ENCODE data around the gene DDI1.

The DDI1 gene

DNA sequence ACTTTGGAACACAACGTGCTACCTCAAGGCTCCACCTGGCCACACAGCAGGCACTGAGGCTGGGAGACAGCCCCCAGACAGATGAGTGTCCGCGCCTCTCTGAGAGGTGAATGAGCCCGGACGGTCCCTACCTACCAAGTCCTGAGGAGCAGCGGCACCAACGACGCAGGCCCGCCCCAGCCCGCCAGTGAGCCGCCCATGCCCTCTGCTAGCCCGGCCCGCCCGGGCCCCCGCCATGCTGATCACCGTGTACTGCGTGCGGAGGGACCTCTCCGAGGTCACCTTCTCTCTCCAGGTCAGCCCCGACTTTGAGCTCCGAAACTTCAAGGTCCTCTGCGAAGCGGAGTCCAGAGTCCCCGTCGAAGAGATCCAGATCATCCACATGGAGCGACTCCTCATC, at the start of gene DDI1:
Gene DDI1, plus strand, starts transcription at position 53 of the 400 bp plus-strand sequence. Its CDS starts 183 bp downstream, at position 236.
- DNase-seq (ENCODE audit: low read depth): no peak

DNA sequence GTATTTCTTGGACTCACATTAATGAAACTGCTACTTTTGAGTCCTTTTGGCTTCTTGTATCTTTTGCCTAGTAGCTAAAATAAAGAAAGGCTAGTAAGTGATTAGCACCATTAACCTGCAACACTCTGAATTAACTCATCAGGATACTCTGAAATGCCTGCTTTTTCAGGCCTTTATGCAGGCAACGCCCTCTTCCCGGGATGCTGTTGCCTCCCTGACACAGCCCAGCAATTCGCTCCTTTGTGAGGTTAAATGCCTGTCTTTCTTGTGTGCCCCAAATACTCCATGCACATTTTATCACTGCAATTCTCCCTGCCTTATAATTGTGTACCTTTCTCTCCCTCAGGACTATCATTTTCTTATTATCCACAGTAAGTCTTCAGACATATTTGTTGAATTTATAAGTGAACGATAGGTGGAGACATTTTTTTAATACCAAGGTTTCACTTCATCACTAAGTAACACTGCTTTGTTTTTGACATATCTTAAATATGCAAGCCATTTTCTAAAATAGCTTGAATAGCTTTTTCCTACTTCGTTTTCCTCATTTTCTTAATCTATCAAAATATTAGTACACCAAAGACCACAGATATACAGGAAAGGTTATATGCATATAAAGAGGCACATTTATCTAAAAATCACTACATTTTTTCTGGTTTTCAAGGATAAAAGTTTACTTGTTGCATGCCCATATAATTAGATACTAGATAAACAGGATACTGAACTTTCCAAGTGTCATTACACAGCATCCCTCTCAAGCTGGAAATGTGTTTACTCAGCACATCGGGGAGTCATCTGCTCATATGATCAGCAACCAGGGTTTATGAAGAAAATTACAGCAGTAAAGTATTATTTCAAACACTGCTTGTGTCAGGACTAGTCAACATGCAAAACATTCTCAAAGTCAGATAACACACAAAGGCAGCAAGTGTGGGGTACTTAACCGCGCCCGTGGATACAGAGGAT, 48.5 kb upstream of the DDI1 start:
- DNase-seq (ENCODE audit: low read depth): no peak

DNA sequence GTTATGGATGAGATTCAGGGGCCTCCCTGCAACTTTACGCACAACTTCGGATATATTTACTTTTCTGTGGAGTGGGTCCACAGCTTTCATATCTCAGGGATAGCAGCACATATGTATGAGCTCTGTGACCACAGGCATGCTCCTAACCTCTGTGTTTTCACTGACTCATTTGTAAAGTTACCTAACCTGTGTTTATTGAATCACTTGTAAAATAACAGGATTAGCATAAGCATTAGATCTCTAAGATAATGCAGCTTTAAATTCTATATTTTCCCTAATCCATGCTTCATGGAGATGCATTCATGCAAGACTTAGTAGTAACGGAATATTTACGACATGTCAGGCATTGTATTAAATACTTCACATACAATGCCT, 47.9 kb upstream of the DDI1 start:
- no peak for DNase-seq (ENCODE audit: low read depth)

GRCh38 chr11:103993507-103993906, 42.9 kb upstream of the DDI1 start:
- DNase-seq (ENCODE audit: low read depth): no peak

GRCh38 chr11:103994094-103994493, 42.3 kb upstream of the DDI1 start:
- DNase-seq (ENCODE audit: low read depth): no peak

DNA sequence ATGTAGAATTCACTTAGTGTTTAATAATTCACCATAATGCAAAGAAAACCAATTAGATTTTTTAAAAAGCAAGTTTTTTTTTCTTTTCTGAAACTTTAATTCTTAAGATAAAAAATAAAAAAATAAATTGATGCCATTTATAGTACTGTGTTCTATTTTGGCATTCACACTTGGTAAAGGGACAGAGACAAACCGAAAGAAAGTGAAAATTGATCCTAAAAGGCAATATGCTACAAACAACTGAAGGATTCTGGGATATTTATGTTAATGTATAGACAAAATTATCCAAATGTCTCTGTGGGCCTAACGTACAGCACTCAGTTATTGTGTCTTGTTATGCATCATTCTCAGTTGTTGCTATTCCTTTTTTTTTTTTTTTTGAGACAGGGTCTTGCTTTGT, 41.9 kb upstream of the DDI1 start:
- DNase-seq (ENCODE audit: low read depth): no peak

- DNase-seq (ENCODE audit: low read depth): no peak
These were observed 40.5 kb upstream of the DDI1 start for GRCh38 chr11:103995896-103996295.

DNA sequence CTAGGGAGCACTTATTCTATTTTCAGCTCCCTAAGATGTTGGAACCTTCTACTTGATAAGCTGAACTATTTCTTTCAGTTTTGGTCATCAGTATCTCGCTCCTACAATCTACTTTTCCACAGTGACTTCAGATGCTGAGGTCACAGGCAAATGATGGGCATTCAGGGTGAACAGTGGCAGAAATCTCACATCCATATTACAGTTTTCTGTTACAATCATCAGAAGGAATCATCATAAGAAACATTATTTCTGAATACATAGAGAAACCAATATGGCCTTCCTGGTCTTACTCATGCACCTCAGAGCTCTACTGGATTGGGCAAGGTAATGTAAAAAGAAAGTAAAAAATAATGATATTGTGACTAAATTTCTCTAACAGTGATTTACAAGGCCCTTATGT, 39.4 kb upstream of the DDI1 start:
- no peak for DNase-seq (ENCODE audit: low read depth)

GRCh38 chr11:103998826-103999508, 37.5 kb upstream of the DDI1 start:
- no peak for DNase-seq (ENCODE audit: low read depth)

DNA sequence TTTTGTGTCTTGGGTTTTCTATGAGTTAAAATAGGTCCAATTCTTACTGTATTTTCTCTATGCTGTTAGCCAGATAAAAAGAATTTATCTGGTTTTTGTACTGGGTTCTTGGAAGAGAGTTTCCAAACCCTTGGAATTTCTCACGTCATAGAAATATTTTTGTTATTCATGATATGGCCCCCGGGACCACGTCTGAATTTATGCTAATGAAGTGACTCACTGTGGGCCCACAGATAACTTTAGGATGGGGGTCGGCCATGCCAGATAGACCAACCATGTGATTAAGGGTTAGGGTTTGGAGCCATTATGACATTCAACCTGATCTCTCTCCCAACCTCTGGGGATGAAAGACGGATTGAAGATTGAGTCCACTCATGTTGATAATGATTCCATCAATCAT, 35.6 kb upstream of the DDI1 start:
- DNase-seq (ENCODE audit: low read depth): no peak

GRCh38 chr11:104001561-104002056, 34.8 kb upstream of the DDI1 start:
- DNase-seq (ENCODE audit: low read depth): no peak

DNA sequence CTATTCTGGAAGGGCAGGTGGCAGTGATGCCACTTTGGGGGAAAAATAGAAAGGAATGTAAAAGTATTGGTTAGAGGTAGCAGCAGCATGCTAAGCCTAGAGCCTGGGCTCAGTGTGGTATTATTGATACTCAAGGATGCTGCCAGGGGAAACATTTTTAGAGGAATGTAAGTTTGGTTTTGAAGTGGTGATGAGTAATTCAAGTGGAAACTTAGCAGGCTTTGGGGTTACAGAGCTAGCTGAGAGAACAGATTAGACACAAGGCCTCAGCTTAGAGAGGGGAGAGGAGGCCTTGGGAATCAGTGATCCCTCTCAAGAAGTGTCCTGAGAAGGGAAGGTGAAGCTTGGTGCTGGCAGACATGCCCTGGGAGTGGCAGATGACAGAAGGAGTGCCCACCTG, 32.9 kb upstream of the DDI1 start:
- DNase-seq (ENCODE audit: low read depth): no peak

- no peak for DNase-seq (ENCODE audit: low read depth)
These were observed 31.1 kb upstream of the DDI1 start for GRCh38 chr11:104005234-104005855.

GRCh38 chr11:104009744-104010143, 26.7 kb upstream of the DDI1 start:
- no peak for DNase-seq (ENCODE audit: low read depth)

DNA sequence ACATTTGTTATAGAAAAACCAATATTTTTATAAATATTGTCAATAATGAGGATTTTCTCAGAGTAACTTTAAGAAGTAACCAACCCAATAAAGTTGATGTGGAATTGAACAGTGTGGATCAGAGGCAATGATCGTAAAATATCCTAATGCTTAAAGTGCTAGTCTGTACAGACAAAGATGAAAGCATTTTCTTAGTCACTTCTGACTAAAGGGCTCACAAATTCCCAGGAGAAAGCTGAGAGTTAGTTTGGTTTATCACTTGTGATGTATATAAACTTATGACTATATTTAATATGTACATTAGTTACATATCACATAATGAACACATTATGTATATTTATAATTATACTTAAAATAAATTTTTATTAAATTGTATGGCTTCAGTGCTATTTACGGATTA, 25.4 kb upstream of the DDI1 start:
- DNase-seq (ENCODE audit: low read depth): no peak

GRCh38 chr11:104015649-104016415, 20.6 kb upstream of the DDI1 start:
- DNase-seq (ENCODE audit: low read depth): no peak

DNA sequence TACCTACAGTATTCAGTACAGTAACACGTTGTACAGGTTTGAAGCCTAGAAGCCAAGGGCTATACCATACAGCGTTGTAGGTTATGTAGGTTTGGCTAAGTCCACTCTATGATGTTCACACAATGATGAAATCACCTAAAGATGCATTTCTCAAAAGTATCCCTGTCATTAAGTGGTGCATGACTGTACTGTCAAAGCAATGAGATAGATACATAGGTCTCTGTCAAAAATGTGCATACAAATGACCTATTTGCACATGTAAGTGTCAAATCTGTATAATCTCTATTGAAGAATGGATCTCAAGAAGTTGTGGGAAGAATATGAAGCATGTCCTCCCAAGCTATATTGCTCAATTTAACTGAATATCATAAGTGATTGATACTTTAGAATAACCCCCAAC, 11.9 kb upstream of the DDI1 start:
- DNase-seq (ENCODE audit: low read depth): no peak

GRCh38 chr11:104028476-104029263, 7.8 kb upstream of the DDI1 start:
- no peak for DNase-seq (ENCODE audit: low read depth)

GRCh38 chr11:104033134-104033533, 3.3 kb upstream of the DDI1 start:
- DNase-seq (ENCODE audit: low read depth): no peak

DNA sequence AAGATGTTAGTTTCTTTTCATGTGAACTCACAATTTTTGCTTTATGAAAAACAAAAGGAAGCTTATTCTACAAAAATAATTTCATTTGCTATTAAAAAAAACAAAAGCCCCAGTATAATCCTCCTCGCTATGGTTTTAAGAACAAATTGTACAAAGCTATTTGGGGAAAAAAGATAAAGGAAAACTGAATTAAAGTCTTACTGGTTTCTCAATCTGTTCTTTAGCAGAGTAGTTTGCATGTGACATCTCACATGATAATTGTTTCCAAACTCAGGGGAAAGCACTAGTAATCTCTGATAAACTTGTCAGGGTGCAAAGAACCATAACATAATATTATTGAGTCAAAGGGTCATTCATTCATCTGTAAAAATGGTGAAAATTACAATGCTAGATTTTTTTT, 2.9 kb upstream of the DDI1 start:
- DNase-seq (ENCODE audit: low read depth): no peak

DNA sequence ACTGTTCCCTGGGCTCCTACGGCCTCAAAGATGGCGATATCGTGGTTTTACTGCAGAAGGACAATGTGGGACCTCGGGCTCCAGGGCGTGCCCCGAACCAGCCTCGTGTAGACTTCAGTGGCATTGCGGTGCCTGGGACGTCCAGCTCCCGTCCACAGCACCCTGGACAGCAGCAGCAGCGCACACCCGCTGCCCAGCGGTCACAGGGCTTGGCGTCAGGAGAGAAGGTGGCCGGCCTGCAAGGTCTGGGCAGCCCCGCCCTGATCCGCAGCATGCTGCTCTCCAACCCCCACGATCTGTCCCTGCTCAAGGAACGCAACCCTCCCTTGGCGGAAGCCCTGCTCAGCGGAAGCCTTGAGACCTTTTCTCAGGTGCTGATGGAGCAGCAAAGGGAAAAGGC, 555 bp downstream of the DDI1 start:
- DNase-seq (ENCODE audit: low read depth): no peak
